Panc1 (cell line): ENCODE measurements around the gene WIZ. TPM values are rescaled to one million over a fixed set of nuclear protein-coding genes. Genes with fewer than 3 reads are reported as not detected.

ENCODE experiments used
- ATAC-seq: fragments of 200-7000 bp; cut with Tn5 transposase; 2 replicates; pipeline ENCODE4 v1.9.1; 2020; ENCODE audit warnings: mild to moderate bottlenecking, moderate library complexity
- BruUV-seq: library from RNA; stranded (reverse); fragments of 400-500 nt; replicated peaks from 2 replicates; lab custom pipeline; 2021; lab: Mats Ljungman, UMichigan
- CTCF ChIA-PET: fragments of 300-600 bp; sonication (Branson Sonifier 250); formaldehyde crosslinking; loops from one replicate; lab custom pipeline; 2022; ENCODE audit warnings: antibody characterized with exemption; lab: Charles Lee
- POLR2A ChIA-PET: fragments of 300-600 bp; sonication (Branson Sonifier 250); formaldehyde crosslinking; loops from one replicate; lab custom pipeline; 2022; ENCODE audit warnings: antibody characterized with exemption; lab: Charles Lee
- DNase-seq: peaks from one replicate; pipeline ENCODE4 v3.0.0-alpha.2; 2010; ENCODE audit warnings: low read depth, low spot score
- H3K27ac ChIP-seq: 2 replicates; pipeline ENCODE4 v1.5.1; 2011; ENCODE audit warnings: mild to moderate bottlenecking, low read length, inconsistent platforms
- H3K27me3 ChIP-seq: fragments of 200-500 bp; sonication (Bioruptor generic); 2 replicates; pipeline ENCODE4 v1.6.0; 2014; ENCODE audit warnings: low read length, inconsistent platforms; ENCODE audit not compliant: control insufficient read depth, insufficient read depth
- H3K36me3 ChIP-seq: fragments of 200-500 bp; sonication (Bioruptor generic); 2 replicates; pipeline ENCODE4 v1.5.1; 2014; ENCODE audit warnings: inconsistent platforms, mild to moderate bottlenecking, low read length, moderate library complexity; ENCODE audit not compliant: control insufficient read depth, insufficient read depth
- H3K4me1 ChIP-seq: 2 replicates; pipeline ENCODE4 v1.5.1; 2011; ENCODE audit warnings: inconsistent platforms, mild to moderate bottlenecking, low read length, moderate library complexity; ENCODE audit not compliant: control insufficient read depth, insufficient read depth
- H3K4me3 ChIP-seq, 2 experiments: 2 replicates each; pipeline ENCODE4 v1.5.1; 2011 to 2012; ENCODE audit warnings: low read depth in 2 of 2, low read length in 2 of 2, mild to moderate bottlenecking in 2 of 2, inconsistent platforms in 1 of 2, moderate library complexity in 1 of 2
- H3K9me3 ChIP-seq: fragments of 200-500 bp; sonication (Bioruptor generic); 2 replicates; pipeline ENCODE4 v1.5.1; 2014; ENCODE audit warnings: low read depth, mild to moderate bottlenecking, inconsistent platforms, low read length, moderate library complexity; ENCODE audit not compliant: control insufficient read depth, insufficient read depth
- POLR2AphosphoS5 ChIP-seq: IDR thresholded peaks from 2 replicates; pipeline ENCODE4 v1.6.1; 2012; ENCODE audit warnings: mild to moderate bottlenecking, low read depth, low read length, moderate library complexity
- SIN3A ChIP-seq: IDR thresholded peaks from 2 replicates; pipeline ENCODE4 v1.6.1; 2012; ENCODE audit warnings: low read depth, mild to moderate bottlenecking, low read length, moderate library complexity, borderline replicate concordance; ENCODE audit not compliant: insufficient read depth
- TCF7L2 ChIP-seq: IDR thresholded peaks from 2 replicates; pipeline ENCODE4 v1.6.1; 2011; ENCODE audit warnings: mild to moderate bottlenecking, low read depth, low read length, inconsistent platforms
- in situ Hi-C: cut with HindIII; loops from 2 replicates; pipeline ENCODE4 v1.10.0; 2016; ENCODE audit warnings: low sequenced_read_pairs, low pct_unique_long_range_greater_than_20kb
- intact Hi-C: fragments of 100-400 bp; cut with micrococcal nuclease; formaldehyde crosslinking; loops from one replicate; pipeline ENCODE4 v1.10.0; 2022; ENCODE audit not compliant: unreplicated experiment
- total RNA-seq: library from RNA; stranded (reverse); gene quantifications from one replicate; pipeline ENCODE4 v1.2.1, GENCODE V29; 2021; ENCODE audit not compliant: unreplicated experiment
- TF ChIP-seq, protein P1 (sequence below): fragments of 450-650 bp; IDR thresholded peaks from 2 replicates; pipeline ENCODE4 v1.5.1; 2017; ENCODE audit warnings: mild to moderate bottlenecking
- TF ChIP-seq, protein P2 (sequence below), 2 experiments: IDR thresholded peaks; 2 replicates each; pipeline ENCODE4 v1.6.1; 2011 to 2012; ENCODE audit warnings: low read depth in 2 of 2, control low read depth in 1 of 2, low read length in 1 of 2, mild to moderate bottlenecking in 1 of 2, moderate library complexity in 1 of 2; ENCODE audit not compliant: insufficient read depth in 1 of 2

Gene WIZ
- total RNA-seq, 1 experiment from 2014 or later: 41.9 TPM

DNA sequence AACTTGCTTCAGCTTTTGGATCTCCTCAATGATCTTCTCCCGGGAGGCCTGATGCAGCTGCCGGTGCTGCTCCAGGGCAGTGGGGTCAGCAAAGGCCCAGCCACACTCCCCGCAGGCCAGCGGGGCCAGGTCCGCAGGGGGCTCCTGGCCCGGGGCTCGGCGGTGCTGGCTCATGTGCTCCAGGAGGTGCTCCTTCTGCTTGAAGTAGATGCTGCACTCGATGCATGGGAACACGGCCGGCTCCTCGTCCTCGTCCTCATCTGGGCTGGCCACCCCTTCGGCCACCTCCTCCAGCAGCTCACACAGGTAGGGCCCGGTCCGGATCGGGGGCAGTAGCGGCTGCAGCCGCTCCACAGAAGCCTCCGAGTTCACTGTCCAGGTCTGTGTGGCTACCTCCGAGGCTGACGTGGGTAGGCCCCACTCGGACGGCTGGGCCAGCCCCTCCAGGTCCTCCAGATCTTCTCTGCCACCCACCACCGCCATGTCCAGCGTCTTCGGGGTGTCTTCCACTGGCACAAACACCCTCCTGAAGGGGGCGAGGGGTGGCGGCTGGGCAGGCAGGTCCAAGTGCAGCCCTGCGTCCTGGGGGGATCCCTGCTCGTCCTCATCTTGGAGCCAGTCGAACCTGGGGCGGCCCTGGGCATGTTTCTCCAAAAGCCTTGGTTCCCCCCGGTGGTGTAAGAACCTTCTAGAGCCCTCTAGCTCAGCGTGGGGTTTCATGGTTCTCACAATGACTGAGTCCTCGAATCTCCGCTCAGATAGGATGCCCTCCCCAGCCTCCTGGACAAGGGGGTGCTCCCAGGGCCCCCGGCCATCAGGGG is 9.7 kb downstream of the WIZ start:
- in situ Hi-C loops (no loop called here), intact Hi-C loops (no loop called here)
- Histone ChIP-seq H3K4me1 (no peaks in the 10 kb centered on the region), H3K9me3 (no peaks in the 10 kb centered on the region), H3K4me3 (no peak overlapping the region), H3K27ac (no peak overlapping the region), H3K27me3 (no peaks in the 10 kb centered on the region), H3K36me3 (no peaks in the 10 kb centered on the region)
- POLR2A ChIA-PET: interaction anchor here (0.6 kb wide), 1 partner anchor 151 kb away, joined by 11 read pairs; no protein-coding TSS in a partner anchor
- no TSS peak for BruUV-seq
- CTCF ChIA-PET: no interaction called here
- TF ChIP-seq SIN3A (no peak), POLR2AphosphoS5 (no peak), TCF7L2 (no peak)
- TF ChIP-seq, protein P1, sequence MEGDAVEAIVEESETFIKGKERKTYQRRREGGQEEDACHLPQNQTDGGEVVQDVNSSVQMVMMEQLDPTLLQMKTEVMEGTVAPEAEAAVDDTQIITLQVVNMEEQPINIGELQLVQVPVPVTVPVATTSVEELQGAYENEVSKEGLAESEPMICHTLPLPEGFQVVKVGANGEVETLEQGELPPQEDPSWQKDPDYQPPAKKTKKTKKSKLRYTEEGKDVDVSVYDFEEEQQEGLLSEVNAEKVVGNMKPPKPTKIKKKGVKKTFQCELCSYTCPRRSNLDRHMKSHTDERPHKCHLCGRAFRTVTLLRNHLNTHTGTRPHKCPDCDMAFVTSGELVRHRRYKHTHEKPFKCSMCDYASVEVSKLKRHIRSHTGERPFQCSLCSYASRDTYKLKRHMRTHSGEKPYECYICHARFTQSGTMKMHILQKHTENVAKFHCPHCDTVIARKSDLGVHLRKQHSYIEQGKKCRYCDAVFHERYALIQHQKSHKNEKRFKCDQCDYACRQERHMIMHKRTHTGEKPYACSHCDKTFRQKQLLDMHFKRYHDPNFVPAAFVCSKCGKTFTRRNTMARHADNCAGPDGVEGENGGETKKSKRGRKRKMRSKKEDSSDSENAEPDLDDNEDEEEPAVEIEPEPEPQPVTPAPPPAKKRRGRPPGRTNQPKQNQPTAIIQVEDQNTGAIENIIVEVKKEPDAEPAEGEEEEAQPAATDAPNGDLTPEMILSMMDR: no peak
- TF ChIP-seq, protein P2, sequence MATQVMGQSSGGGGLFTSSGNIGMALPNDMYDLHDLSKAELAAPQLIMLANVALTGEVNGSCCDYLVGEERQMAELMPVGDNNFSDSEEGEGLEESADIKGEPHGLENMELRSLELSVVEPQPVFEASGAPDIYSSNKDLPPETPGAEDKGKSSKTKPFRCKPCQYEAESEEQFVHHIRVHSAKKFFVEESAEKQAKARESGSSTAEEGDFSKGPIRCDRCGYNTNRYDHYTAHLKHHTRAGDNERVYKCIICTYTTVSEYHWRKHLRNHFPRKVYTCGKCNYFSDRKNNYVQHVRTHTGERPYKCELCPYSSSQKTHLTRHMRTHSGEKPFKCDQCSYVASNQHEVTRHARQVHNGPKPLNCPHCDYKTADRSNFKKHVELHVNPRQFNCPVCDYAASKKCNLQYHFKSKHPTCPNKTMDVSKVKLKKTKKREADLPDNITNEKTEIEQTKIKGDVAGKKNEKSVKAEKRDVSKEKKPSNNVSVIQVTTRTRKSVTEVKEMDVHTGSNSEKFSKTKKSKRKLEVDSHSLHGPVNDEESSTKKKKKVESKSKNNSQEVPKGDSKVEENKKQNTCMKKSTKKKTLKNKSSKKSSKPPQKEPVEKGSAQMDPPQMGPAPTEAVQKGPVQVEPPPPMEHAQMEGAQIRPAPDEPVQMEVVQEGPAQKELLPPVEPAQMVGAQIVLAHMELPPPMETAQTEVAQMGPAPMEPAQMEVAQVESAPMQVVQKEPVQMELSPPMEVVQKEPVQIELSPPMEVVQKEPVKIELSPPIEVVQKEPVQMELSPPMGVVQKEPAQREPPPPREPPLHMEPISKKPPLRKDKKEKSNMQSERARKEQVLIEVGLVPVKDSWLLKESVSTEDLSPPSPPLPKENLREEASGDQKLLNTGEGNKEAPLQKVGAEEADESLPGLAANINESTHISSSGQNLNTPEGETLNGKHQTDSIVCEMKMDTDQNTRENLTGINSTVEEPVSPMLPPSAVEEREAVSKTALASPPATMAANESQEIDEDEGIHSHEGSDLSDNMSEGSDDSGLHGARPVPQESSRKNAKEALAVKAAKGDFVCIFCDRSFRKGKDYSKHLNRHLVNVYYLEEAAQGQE (IDR thresholded peaks at IDR 0.05; ENCODE audit: insufficient read depth in 1 of 2, low read depth in 2 of 2, low read length in 1 of 2): no peak
- no peak for ATAC-seq
- DNase-seq: no peak

DNA sequence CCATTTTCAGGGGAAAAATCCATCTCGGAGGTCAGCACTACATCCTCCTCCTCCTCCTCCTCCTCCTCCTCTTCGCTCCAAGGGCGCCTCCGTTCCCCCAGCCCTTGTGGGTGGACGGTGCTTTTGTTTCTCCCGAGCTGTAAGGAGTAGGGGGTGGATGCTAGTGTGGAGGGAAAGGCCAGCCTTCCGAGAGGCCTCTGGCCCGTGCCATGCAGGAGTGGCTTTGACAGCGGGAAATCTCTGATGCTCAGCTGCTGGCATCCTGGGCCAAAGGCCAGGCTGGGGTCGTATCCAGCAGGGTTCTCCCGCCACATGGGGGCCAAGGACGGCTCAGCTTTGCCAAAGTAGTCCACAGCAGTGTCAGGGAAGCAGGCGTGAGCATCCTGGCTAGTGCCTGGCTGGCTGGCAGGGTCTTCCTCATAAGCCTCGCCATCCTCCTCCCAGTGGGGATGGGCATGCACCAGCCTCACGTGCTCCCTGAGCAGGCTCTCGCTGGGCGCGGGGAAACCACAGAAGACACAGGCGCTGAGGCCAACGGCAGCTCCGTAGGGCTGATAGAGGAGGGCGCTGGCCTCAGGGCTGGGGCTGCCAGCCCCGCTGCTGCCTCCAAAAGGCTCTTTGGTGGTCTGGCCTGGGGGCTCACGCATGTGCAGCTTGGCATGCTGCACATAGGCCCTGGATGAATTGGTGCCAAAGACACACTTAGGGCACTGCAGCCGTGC is 10.5 kb downstream of the WIZ start:
- Histone ChIP-seq H3K4me1 (no peaks in the 10 kb centered on the region), H3K36me3 (no peaks in the 10 kb centered on the region), H3K4me3 (no peak overlapping the region), H3K27ac (no peak overlapping the region), H3K27me3 (no peaks in the 10 kb centered on the region), H3K9me3 (no peaks in the 10 kb centered on the region)
- DNase-seq (no peak), ATAC-seq (no peak)
- no TSS peak for BruUV-seq
- CTCF ChIA-PET: no interaction called here
- intact Hi-C loops (no loop called here), in situ Hi-C loops (no loop called here)
- TF ChIP-seq SIN3A (no peak), POLR2AphosphoS5 (no peak), TCF7L2 (no peak)
- TF ChIP-seq, protein P1: no peak
- TF ChIP-seq, protein P2 (IDR thresholded peaks at IDR 0.05; ENCODE audit: insufficient read depth in 1 of 2, low read depth in 2 of 2, low read length in 1 of 2): no peak
- POLR2A ChIA-PET: interaction anchor here (0.6 kb wide), 1 partner anchor 150 kb away, joined by 11 read pairs; no protein-coding TSS in a partner anchor
